Liver (tissue), 9 donors: ENCODE data around the gene TMEM218. TPM values are rescaled to one million over a fixed set of nuclear protein-coding genes. Genes with fewer than 3 reads are reported as not detected.

Experiments used
- DNase-seq: peaks from one replicate; pipeline ENCODE4 v3.0.0-alpha.2; 2017; ENCODE audit warnings: low spot score
- H3K27ac ChIP-seq, 2 donors: one replicate each; pipeline ENCODE4 v1.7.0; 2013; ENCODE audit warnings: inconsistent platforms in 2 of 2, low read length in 2 of 2, control low read depth in 1 of 2, low read depth in 1 of 2, mild to moderate bottlenecking in 1 of 2
- H3K27me3 ChIP-seq, 4 donors: one replicate each; pipeline versions ENCODE4 v1.6.1 to v1.7.0; 2013; ENCODE audit warnings: low read length in 3 of 4, inconsistent platforms in 1 of 4, mild to moderate bottlenecking in 1 of 4, moderate library complexity in 1 of 4; ENCODE audit not compliant: control insufficient read depth in 4 of 4, insufficient read depth in 4 of 4
- H3K36me3 ChIP-seq, 4 donors: one replicate each; pipeline versions ENCODE4 v1.6.1 to v1.7.0; 2013; ENCODE audit warnings: low read length in 3 of 4, mild to moderate bottlenecking in 3 of 4, low read depth in 1 of 4, moderate library complexity in 1 of 4; ENCODE audit not compliant: control insufficient read depth in 4 of 4, insufficient read depth in 3 of 4
- H3K4me1 ChIP-seq, 4 donors: one replicate each; pipeline versions ENCODE4 v1.6.1 to v1.7.0; 2013; ENCODE audit warnings: low read length in 3 of 4, mild to moderate bottlenecking in 3 of 4, moderate library complexity in 1 of 4; ENCODE audit not compliant: control insufficient read depth in 4 of 4, insufficient read depth in 4 of 4
- H3K4me3 ChIP-seq, 3 donors: one replicate each; pipeline versions ENCODE4 v1.6.1 to v1.7.0; 2013; ENCODE audit warnings: low read length in 3 of 3, control low read depth in 1 of 3, low read depth in 1 of 3, mild to moderate bottlenecking in 1 of 3
- H3K9ac ChIP-seq, 2 donors: one replicate each; pipeline ENCODE4 v1.7.0; 2013; ENCODE audit warnings: low read length in 2 of 2, mild to moderate bottlenecking in 2 of 2, moderate library complexity in 2 of 2, control low read depth in 1 of 2, low read depth in 1 of 2
- H3K9me3 ChIP-seq, 4 donors: one replicate each; pipeline versions ENCODE4 v1.6.1 to v1.7.0; 2013; ENCODE audit warnings: low read length in 3 of 4; ENCODE audit not compliant: control insufficient read depth in 4 of 4
- FOXA1 ChIP-seq: IDR thresholded peaks from 2 replicates; pipeline ENCODE4 v1.6.1; 2016; ENCODE audit warnings: antibody characterized with exemption
- FOXA2 ChIP-seq: IDR thresholded peaks from 2 replicates; pipeline ENCODE4 v1.6.1; 2016; ENCODE audit warnings: antibody characterized with exemption
- GABPA ChIP-seq, 2 donors: IDR thresholded peaks in 1 of 2; conservative IDR thresholded peaks in 1 of 2; 2 replicates each; pipeline ENCODE4 v1.6.1; 2016; ENCODE audit warnings: antibody characterized with exemption in 2 of 2, mild to moderate bottlenecking in 1 of 2, moderate library complexity in 1 of 2
- HNF4A ChIP-seq, 2 donors: conservative IDR thresholded peaks; 2 replicates each; pipeline ENCODE4 v1.6.1; 2016; ENCODE audit warnings: antibody characterized with exemption in 2 of 2, mild to moderate bottlenecking in 2 of 2
- HNF4G ChIP-seq: IDR thresholded peaks from 2 replicates; pipeline ENCODE4 v1.6.1; 2016; ENCODE audit warnings: antibody characterized with exemption
- JUND ChIP-seq, 2 donors: IDR thresholded peaks; 2 replicates each; pipeline ENCODE4 v1.6.1; 2016; ENCODE audit warnings: antibody characterized with exemption in 2 of 2
- NR2F2 ChIP-seq: IDR thresholded peaks from 2 replicates; pipeline ENCODE4 v1.6.1; 2016; ENCODE audit warnings: antibody characterized with exemption
- RAD21 ChIP-seq, 2 donors: IDR thresholded peaks; 2 replicates each; pipeline ENCODE4 v1.6.1; 2016; ENCODE audit warnings: antibody characterized with exemption in 2 of 2, mild to moderate bottlenecking in 2 of 2
- RXRA ChIP-seq, 2 donors: IDR thresholded peaks; 2 replicates each; pipeline ENCODE4 v1.6.1; 2017 to 2018; ENCODE audit warnings: antibody characterized with exemption in 2 of 2, mild to moderate bottlenecking in 1 of 2
- SP1 ChIP-seq: IDR thresholded peaks from 2 replicates; pipeline ENCODE4 v1.6.1; 2018; ENCODE audit warnings: antibody characterized with exemption, mild to moderate bottlenecking
- TAF1 ChIP-seq: conservative IDR thresholded peaks from 2 replicates; pipeline ENCODE4 v1.6.1; 2016; ENCODE audit warnings: antibody characterized with exemption, mild to moderate bottlenecking
- YY1 ChIP-seq: IDR thresholded peaks from 2 replicates; pipeline ENCODE4 v1.6.1; 2016; ENCODE audit warnings: antibody characterized with exemption, mild to moderate bottlenecking
- WGBS: extraction: QIAGEN DNeasy Blood & Tissue Kit; methylation state at CpG from one replicate; pipeline ENCODE4 v1.1.7; 2013; 5-methylcytosine and 5-hydroxymethylcytosine counted together
- polyA plus RNA-seq, 2 donors: library from polyadenylated mRNA; stranded (reverse) in 1 of 2; unstranded in 1 of 2; fragments of 200-250 nt in 1 of 2; fragments of >200 nt in 1 of 2; fragmentation: Nextera tagmentation in 1 of 2; extraction: Ambion mirVana in 1 of 2; gene quantifications; one replicate each; pipeline versions ENCODE4 v1.2.1 to v1.2.3, GENCODE V29; 2013 to 2015
- total RNA-seq, 2 donors: library from RNA; depleted of rRNA; stranded (reverse); fragments of >200 nt; gene quantifications; one replicate each; pipeline ENCODE4 v1.2.3, GENCODE V29; 2014
- TF ChIP-seq, protein P1 (sequence below): IDR thresholded peaks from 2 replicates; pipeline ENCODE4 v1.6.1; 2016; ENCODE audit warnings: antibody characterized with exemption
- TF ChIP-seq, protein P2 (sequence below): IDR thresholded peaks from 2 replicates; pipeline ENCODE4 v1.6.1; 2016; ENCODE audit warnings: antibody characterized with exemption
- TF ChIP-seq, protein P3 (sequence below): IDR thresholded peaks from 2 replicates; pipeline ENCODE4 v1.6.1; 2016; ENCODE audit warnings: antibody characterized with exemption, mild to moderate bottlenecking
- TF ChIP-seq, protein P4 (sequence below): fragments of 150-350 bp; IDR thresholded peaks from 2 replicates; pipeline ENCODE4 v1.5.1; 2017; ENCODE audit warnings: improper control_type of control experiment, low read depth, low read length; ENCODE audit not compliant: missing input control
- donor health status: healthy.
- donor health status: healthy.
- donor health status: healthy.
- donor health status: healthy.
- donor health status: healthy.

The TMEM218 gene
- total and polyA plus RNA-seq, 4 donors: 11.1 to 16.4 (median 14.1) TPM

GRCh38 chr11:125079878-125080530 is 31.4 kb downstream of the TMEM218 start:
- TF ChIP-seq YY1 (no peak), FOXA2 (no peak), NR2F2 (no peak), RAD21 (IDR thresholded peaks at IDR 0.05) (no peak), HNF4G (no peak), GABPA (IDR thresholded peaks at IDR 0.05 in 1 of 2, conservative IDR thresholded peaks at IDR 0.05 in 1 of 2) (no peak), JUND (IDR thresholded peaks at IDR 0.05) (no peak), SP1 (no peak), RXRA (IDR thresholded peaks at IDR 0.05) (no peak), HNF4A (conservative IDR thresholded peaks at IDR 0.05) (no peak), TAF1 (no peak), FOXA1 (no peak)
- TF ChIP-seq, protein P1, sequence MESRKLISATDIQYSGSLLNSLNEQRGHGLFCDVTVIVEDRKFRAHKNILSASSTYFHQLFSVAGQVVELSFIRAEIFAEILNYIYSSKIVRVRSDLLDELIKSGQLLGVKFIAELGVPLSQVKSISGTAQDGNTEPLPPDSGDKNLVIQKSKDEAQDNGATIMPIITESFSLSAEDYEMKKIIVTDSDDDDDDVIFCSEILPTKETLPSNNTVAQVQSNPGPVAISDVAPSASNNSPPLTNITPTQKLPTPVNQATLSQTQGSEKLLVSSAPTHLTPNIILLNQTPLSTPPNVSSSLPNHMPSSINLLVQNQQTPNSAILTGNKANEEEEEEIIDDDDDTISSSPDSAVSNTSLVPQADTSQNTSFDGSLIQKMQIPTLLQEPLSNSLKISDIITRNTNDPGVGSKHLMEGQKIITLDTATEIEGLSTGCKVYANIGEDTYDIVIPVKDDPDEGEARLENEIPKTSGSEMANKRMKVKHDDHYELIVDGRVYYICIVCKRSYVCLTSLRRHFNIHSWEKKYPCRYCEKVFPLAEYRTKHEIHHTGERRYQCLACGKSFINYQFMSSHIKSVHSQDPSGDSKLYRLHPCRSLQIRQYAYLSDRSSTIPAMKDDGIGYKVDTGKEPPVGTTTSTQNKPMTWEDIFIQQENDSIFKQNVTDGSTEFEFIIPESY: no peak
- TF ChIP-seq, protein P2, sequence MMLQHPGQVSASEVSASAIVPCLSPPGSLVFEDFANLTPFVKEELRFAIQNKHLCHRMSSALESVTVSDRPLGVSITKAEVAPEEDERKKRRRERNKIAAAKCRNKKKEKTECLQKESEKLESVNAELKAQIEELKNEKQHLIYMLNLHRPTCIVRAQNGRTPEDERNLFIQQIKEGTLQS: no peak
- TF ChIP-seq, protein P3, sequence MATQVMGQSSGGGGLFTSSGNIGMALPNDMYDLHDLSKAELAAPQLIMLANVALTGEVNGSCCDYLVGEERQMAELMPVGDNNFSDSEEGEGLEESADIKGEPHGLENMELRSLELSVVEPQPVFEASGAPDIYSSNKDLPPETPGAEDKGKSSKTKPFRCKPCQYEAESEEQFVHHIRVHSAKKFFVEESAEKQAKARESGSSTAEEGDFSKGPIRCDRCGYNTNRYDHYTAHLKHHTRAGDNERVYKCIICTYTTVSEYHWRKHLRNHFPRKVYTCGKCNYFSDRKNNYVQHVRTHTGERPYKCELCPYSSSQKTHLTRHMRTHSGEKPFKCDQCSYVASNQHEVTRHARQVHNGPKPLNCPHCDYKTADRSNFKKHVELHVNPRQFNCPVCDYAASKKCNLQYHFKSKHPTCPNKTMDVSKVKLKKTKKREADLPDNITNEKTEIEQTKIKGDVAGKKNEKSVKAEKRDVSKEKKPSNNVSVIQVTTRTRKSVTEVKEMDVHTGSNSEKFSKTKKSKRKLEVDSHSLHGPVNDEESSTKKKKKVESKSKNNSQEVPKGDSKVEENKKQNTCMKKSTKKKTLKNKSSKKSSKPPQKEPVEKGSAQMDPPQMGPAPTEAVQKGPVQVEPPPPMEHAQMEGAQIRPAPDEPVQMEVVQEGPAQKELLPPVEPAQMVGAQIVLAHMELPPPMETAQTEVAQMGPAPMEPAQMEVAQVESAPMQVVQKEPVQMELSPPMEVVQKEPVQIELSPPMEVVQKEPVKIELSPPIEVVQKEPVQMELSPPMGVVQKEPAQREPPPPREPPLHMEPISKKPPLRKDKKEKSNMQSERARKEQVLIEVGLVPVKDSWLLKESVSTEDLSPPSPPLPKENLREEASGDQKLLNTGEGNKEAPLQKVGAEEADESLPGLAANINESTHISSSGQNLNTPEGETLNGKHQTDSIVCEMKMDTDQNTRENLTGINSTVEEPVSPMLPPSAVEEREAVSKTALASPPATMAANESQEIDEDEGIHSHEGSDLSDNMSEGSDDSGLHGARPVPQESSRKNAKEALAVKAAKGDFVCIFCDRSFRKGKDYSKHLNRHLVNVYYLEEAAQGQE: no peak
- TF ChIP-seq, protein P4, sequence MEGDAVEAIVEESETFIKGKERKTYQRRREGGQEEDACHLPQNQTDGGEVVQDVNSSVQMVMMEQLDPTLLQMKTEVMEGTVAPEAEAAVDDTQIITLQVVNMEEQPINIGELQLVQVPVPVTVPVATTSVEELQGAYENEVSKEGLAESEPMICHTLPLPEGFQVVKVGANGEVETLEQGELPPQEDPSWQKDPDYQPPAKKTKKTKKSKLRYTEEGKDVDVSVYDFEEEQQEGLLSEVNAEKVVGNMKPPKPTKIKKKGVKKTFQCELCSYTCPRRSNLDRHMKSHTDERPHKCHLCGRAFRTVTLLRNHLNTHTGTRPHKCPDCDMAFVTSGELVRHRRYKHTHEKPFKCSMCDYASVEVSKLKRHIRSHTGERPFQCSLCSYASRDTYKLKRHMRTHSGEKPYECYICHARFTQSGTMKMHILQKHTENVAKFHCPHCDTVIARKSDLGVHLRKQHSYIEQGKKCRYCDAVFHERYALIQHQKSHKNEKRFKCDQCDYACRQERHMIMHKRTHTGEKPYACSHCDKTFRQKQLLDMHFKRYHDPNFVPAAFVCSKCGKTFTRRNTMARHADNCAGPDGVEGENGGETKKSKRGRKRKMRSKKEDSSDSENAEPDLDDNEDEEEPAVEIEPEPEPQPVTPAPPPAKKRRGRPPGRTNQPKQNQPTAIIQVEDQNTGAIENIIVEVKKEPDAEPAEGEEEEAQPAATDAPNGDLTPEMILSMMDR: no peak
- no peaks in the 10 kb centered on the region for H3K9me3 ChIP-seq
- no peak overlapping the region for H3K27ac ChIP-seq
- no peaks in the 10 kb centered on the region for H3K27me3 ChIP-seq
- H3K4me1 ChIP-seq: no peaks in the 10 kb centered on the region
- no peaks in the 10 kb centered on the region for H3K36me3 ChIP-seq
- 91% methylated on average over 12 of the region's 12 CpGs for WGBS
- H3K4me3 ChIP-seq: no peak overlapping the region
- H3K9ac ChIP-seq: no peak overlapping the region
- DNase-seq: no peak
